Endothelial cell of umbilical vein (primary cell): Measurements from ENCODE around the gene ZNF101. TPM values are rescaled to one million over a fixed set of nuclear protein-coding genes. Genes with fewer than 3 reads are reported as not detected.

Experiments used
- BruUV-seq: library from RNA; stranded (reverse); fragments of 400-500 nt; replicated peaks from 2 replicates; lab custom pipeline; 2021; lab: Mats Ljungman, UMichigan
- CTCF ChIA-PET: fragments of 300-600, 350-600 bp; sonication (Branson Sonifier 250); formaldehyde crosslinking; loops from one replicate; lab custom pipeline; 2021; ENCODE audit warnings: antibody characterized with exemption, inconsistent platforms; lab: Charles Lee
- POLR2A ChIA-PET: fragments of 300-600, 350-600 bp; sonication (Branson Sonifier 250); formaldehyde crosslinking; loops from one replicate; lab custom pipeline; 2021; ENCODE audit warnings: antibody characterized with exemption, inconsistent platforms; lab: Charles Lee
- DNase-seq: peaks from one replicate; pipeline ENCODE4 v3.0.0-alpha.2; 2011; ENCODE audit warnings: low read depth, low spot score
- FAIRE-seq: peaks from 2 replicates; lab custom pipeline; 2011; peaks lifted over from hg19 to GRCh38; lab: Jason Lieb, UNC
- H2AFZ ChIP-seq: 2 replicates; pipeline ENCODE4 v1.6.0; 2012; ENCODE audit warnings: low read depth, low read length, control low read depth, inconsistent platforms
- H3K27ac ChIP-seq: 2 replicates; pipeline ENCODE4 v1.5.1; 2011; ENCODE audit warnings: low read depth, mild to moderate bottlenecking, control low read depth, low read length, moderate library complexity; ENCODE audit not compliant: insufficient read depth
- H3K27me3 ChIP-seq, 2 experiments: 2 replicates each; pipeline versions ENCODE4 v1.6.0 to v1.6.1; 2011; ENCODE audit warnings: low read length in 2 of 2, mixed read lengths in 1 of 2; ENCODE audit not compliant: control insufficient read depth in 2 of 2, insufficient read depth in 2 of 2
- H3K36me3 ChIP-seq, 2 experiments: 2 replicates in 1 of 2; 3 replicates in 1 of 2; pipeline ENCODE4 v1.5.1; 2011; ENCODE audit warnings: low read length in 2 of 2, mild to moderate bottlenecking in 1 of 2, moderate library complexity in 1 of 2; ENCODE audit not compliant: control insufficient read depth in 2 of 2, insufficient read depth in 2 of 2; ENCODE audit errors: extremely low read depth in 1 of 2
- H3K4me1 ChIP-seq: 3 replicates; pipeline ENCODE4 v1.5.1; 2011; ENCODE audit warnings: mild to moderate bottlenecking, low read length; ENCODE audit not compliant: control insufficient read depth, insufficient read depth; ENCODE audit errors: extremely low read depth
- H3K4me2 ChIP-seq: 2 replicates; pipeline ENCODE4 v1.6.1; 2011; ENCODE audit warnings: low read length, control low read depth, mixed read lengths; ENCODE audit not compliant: insufficient read depth
- H3K4me3 ChIP-seq, 3 experiments: fragments of 200-600 bp in 1 of 3; sonication (generic), shearing (Covaris generic) in 1 of 3; replicated peaks in 1 of 3; 2 replicates each; pipeline ENCODE4 v1.5.1; 2011 to 2016; ENCODE audit warnings: control low read depth in 3 of 3, low read length in 3 of 3, mild to moderate bottlenecking in 2 of 3, inconsistent platforms in 1 of 3, low read depth in 1 of 3, moderate library complexity in 1 of 3; ENCODE audit not compliant: insufficient read depth in 1 of 3
- H3K79me2 ChIP-seq: 2 replicates; pipeline ENCODE4 v1.6.0; 2012; ENCODE audit warnings: low read length, inconsistent platforms; ENCODE audit not compliant: control insufficient read depth, insufficient read depth
- H3K9ac ChIP-seq: replicated peaks from 2 replicates; pipeline ENCODE3; 2011; ENCODE audit warnings: low read length, control low read depth; ENCODE audit not compliant: insufficient read depth; ENCODE audit errors: extremely low read depth
- H3K9me1 ChIP-seq: replicated peaks from 3 replicates; pipeline ENCODE4 v1.6.0; 2011; ENCODE audit warnings: mild to moderate bottlenecking, low read length; ENCODE audit not compliant: control insufficient read depth, insufficient read depth; ENCODE audit errors: extremely low read depth
- H3K9me3 ChIP-seq: replicated peaks from 2 replicates; pipeline ENCODE4 v1.5.1; 2012; ENCODE audit warnings: low read length, inconsistent platforms; ENCODE audit not compliant: control insufficient read depth, insufficient read depth
- H4K20me1 ChIP-seq: replicated peaks from 2 replicates; pipeline ENCODE3; 2011; ENCODE audit warnings: mild to moderate bottlenecking, low read length; ENCODE audit not compliant: control insufficient read depth, insufficient read depth; ENCODE audit errors: extremely low read depth
- CTCF ChIP-seq, 2 donors: IDR thresholded peaks; 1 replicate in 1 of 2; 2 replicates in 1 of 2; pipeline ENCODE4 v1.5.1; 2011; ENCODE audit warnings: low read length in 2 of 2, mild to moderate bottlenecking in 2 of 2, moderate library complexity in 2 of 2, control low read depth in 1 of 2, inconsistent platforms in 1 of 2, low read depth in 1 of 2; ENCODE audit not compliant: insufficient read depth in 1 of 2; ENCODE audit errors: extremely low read depth in 1 of 2
- EZH2 ChIP-seq: IDR thresholded peaks from 2 replicates; pipeline ENCODE4 v1.6.1; 2012; ENCODE audit warnings: borderline replicate concordance, low read depth, mild to moderate bottlenecking, moderate library complexity, low read length, inconsistent platforms; ENCODE audit not compliant: severe bottlenecking
- FOS ChIP-seq: IDR thresholded peaks from 2 replicates; pipeline ENCODE4 v1.6.1; 2011; ENCODE audit warnings: mild to moderate bottlenecking, low read length, moderate library complexity, borderline replicate concordance; ENCODE audit not compliant: insufficient read depth
- GATA2 ChIP-seq: IDR thresholded peaks from 2 replicates; pipeline ENCODE4 v1.7.0; 2011; ENCODE audit warnings: low read depth, mild to moderate bottlenecking, moderate library complexity, mixed read lengths, low read length; ENCODE audit not compliant: insufficient read length, insufficient read depth
- JUN ChIP-seq: IDR thresholded peaks from 2 replicates; pipeline ENCODE4 v1.6.1; 2011; ENCODE audit warnings: borderline replicate concordance, low read depth; ENCODE audit not compliant: insufficient read length, insufficient read depth
- MYC ChIP-seq: IDR thresholded peaks from one replicate; pipeline ENCODE4 v1.6.1; 2011; ENCODE audit warnings: mild to moderate bottlenecking, low read depth, low read length
- POLR2A ChIP-seq: IDR thresholded peaks from 2 replicates; pipeline ENCODE4 v1.6.1; 2012; ENCODE audit warnings: low read depth, mild to moderate bottlenecking, control low read depth, low read length
- POLR2AphosphoS5 ChIP-seq: IDR thresholded peaks from 2 replicates; pipeline ENCODE4 v1.6.1; 2012; ENCODE audit warnings: low read depth, mild to moderate bottlenecking, control low read depth, low read length, moderate library complexity; ENCODE audit not compliant: insufficient read depth
- dilution Hi-C: fragments of 300-500 bp; cut with MboI; formaldehyde crosslinking; loops from one replicate; pipeline ENCODE4 v1.15.0; 2019; ENCODE audit warnings: low sequenced_read_pairs; ENCODE audit not compliant: extremely low pct_ligation_motif_present
- intact Hi-C: fragments of 100-400 bp; cut with micrococcal nuclease; formaldehyde crosslinking; loops from one replicate; pipeline ENCODE4 v1.10.0; 2022
- polyA plus RNA-seq, 4 experiments: library from polyadenylated mRNA; depleted of rRNA in 3 of 4; stranded (reverse) in 3 of 4; unstranded in 1 of 4; fragments of >200 nt; gene quantifications; 2 replicates each; pipeline versions ENCODE4 v1.2.1 to v1.2.3, GENCODE V29; 2011 to 2012; ENCODE audit warnings: missing spikeins in 1 of 4
- total RNA-seq: library from RNA; stranded (reverse); gene quantifications from 2 replicates; pipeline ENCODE4 v1.2.3, GENCODE V29; 2021
- TF ChIP-seq, protein P1 (sequence below): IDR thresholded peaks from 2 replicates; pipeline ENCODE4 v1.6.1; 2011; ENCODE audit not compliant: insufficient read depth, insufficient read length

ZNF101 gene
- total and polyA plus RNA-seq, 2 donors (not counting 3 experiments of a cell fraction or from before 2014, with no cell fraction given), result 2.8 to 12.8 TPM

DNA sequence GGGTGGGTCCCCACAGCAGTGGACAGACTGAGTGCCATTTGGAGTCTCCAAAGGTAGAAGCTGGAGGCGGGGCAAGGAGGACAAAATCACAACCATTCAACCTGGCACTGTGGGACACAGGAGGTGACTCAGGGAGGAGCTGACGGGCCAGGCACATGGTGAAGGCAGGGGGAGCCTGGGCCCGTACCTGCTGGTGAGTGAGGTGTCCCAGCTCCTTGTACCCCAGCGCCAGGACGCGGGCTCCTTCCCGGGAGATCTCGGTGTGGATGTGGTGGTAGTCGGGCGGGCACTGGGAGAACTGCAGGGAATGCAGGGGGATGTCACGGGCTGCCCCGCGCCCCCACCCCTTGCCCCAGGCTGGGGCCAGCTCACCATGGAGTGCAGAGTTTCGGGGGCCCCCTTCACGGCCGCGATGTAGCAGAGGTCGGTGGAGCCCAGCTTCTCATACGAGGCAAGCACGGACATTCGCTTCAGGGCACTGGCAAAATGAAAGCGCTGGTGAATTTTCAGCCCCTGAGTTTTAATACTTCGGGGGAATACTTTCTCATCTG lies 15.0 kb upstream of the ZNF101 start:
- dilution Hi-C loops (no loop called here), intact Hi-C loops (no loop called here)
- Histone ChIP-seq H3K4me3 (no peak overlapping the region), H3K9me1 (no peaks in the 10 kb centered on the region), H3K27me3 (no peaks in the 10 kb centered on the region), H3K4me2 (no peak overlapping the region), H4K20me1 (no peaks in the 10 kb centered on the region), H3K9ac (no peak overlapping the region), H3K9me3 (no peaks in the 10 kb centered on the region), H3K36me3 (peaks cover 12 to 84% of the 10 kb centered on the region in 2 experiments), H3K79me2 (no peaks in the 10 kb centered on the region), H3K4me1 (no peaks in the 10 kb centered on the region), H3K27ac (no peak overlapping the region), H2AFZ (no peak overlapping the region)
- DNase-seq, result no peak
- POLR2A ChIA-PET, result no interaction called here
- no TSS peak for BruUV-seq
- TF ChIP-seq POLR2A (no peak), FOS (no peak), EZH2 (no peak)
- TF ChIP-seq, protein P1, sequence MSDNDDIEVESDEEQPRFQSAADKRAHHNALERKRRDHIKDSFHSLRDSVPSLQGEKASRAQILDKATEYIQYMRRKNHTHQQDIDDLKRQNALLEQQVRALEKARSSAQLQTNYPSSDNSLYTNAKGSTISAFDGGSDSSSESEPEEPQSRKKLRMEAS, result no peak
- CTCF ChIA-PET, result interaction anchor here (1.1 to 1.9 kb wide), 2 partner anchors 10 to 122 kb away, joined by 3 to 4 read pairs; partner anchors contain the start of gene ATP13A1
- no peak for FAIRE-seq

DNA sequence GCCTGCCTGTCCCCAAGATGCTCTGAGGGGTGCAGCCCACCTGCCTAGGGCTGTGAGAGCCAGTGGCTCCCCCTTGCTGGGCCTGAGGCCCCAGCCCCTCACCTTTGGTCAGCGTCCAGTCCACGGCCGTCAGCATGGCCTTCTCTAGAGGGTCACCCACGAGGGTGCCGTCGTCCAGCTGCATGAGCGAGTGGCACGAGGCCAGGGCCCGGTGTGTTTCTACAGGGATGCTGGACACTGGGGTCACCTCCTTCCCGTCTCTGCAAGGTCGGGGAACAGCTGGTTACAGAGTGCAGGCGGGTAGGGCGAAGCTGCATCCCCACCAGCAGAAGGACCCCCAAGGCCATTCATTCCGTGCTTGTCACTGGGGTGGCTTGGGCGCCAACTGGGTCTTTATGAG lies 14.2 kb upstream of the ZNF101 start:
- CTCF ChIA-PET, result no interaction called here
- Histone ChIP-seq H3K79me2 (no peaks in the 10 kb centered on the region), H3K27me3 (no peaks in the 10 kb centered on the region), H3K9me1 (no peaks in the 10 kb centered on the region), H3K27ac (no peak overlapping the region), H3K9me3 (no peaks in the 10 kb centered on the region), H3K4me1 (no peaks in the 10 kb centered on the region), H2AFZ (no peak overlapping the region), H3K4me2 (no peak overlapping the region), H4K20me1 (no peaks in the 10 kb centered on the region), H3K4me3 (no peak overlapping the region), H3K36me3 (peaks cover 14 to 84% of the 10 kb centered on the region in 2 experiments), H3K9ac (no peak overlapping the region)
- no peak for TF ChIP-seq FOS
- TF ChIP-seq GATA2, result no peak
- no peak for TF ChIP-seq POLR2A
- no peak for TF ChIP-seq CTCF (IDR thresholded peaks at IDR 0.05; ENCODE audit: extremely low read depth in 1 of 2, insufficient read depth in 1 of 2, low read depth in 1 of 2, low read length in 2 of 2)
- TF ChIP-seq EZH2, result no peak
- TF ChIP-seq JUN, result no peak
- no peak for TF ChIP-seq POLR2AphosphoS5
- TF ChIP-seq, protein P1, result no peak
- no peak for TF ChIP-seq MYC
- BruUV-seq, result no TSS peak
- POLR2A ChIA-PET, result no interaction called here
- FAIRE-seq (no peak), DNase-seq (no peak)
- intact Hi-C loops (no loop called here), dilution Hi-C loops (no loop called here)
